Measurements from ENCODE around the gene SBF2. TPM values are rescaled to one million over a fixed set of nuclear protein-coding genes. Genes with fewer than 3 reads are reported as not detected.
A peak's percentile ranks its signal among the peaks of the same experiment; 100 is the strongest.

The SBF2 gene
- total and polyA plus RNA-seq, 9 of the 15 experiments (the other 6 are each of a cell fraction or from before 2014, with no cell fraction given): 0.80 to 9.5 (median 5.0) TPM

GRCh38 chr11:9797300-9797699 lies 496.7 kb downstream of the SBF2 start:
- FAIRE-seq: no peak
- Histone ChIP-seq H3K9me1 (ENCODE audit: control insufficient read depth, insufficient read depth, low read length) (no peaks in the 10 kb centered on the region), H3K27ac (ENCODE audit: extremely low read depth, low read depth, low read length) (no peak overlapping the region), H3K9ac (ENCODE audit: insufficient read depth in 1 of 2, low read depth in 2 of 2, low read length in 2 of 2) (no peak overlapping the region), H3K9me3 (replicated peaks; ENCODE audit: control insufficient read depth, insufficient read depth, low read depth, low read length) (no peaks in the 10 kb centered on the region), H3K27me3 (ENCODE audit: control insufficient read depth in 2 of 2, insufficient read depth in 2 of 2, low read length in 2 of 2) (no peaks in the 10 kb centered on the region), H3K36me3 (ENCODE audit: control insufficient read depth, insufficient read depth, low read length) (no peaks in the 10 kb centered on the region), H3K4me3 (no peak overlapping the region), H4K20me1 (replicated peaks; ENCODE audit: control insufficient read depth, insufficient read depth, low read length) (no peaks in the 10 kb centered on the region), H3K4me2 (ENCODE audit: insufficient read depth, low read length) (no peak overlapping the region), H2AFZ (ENCODE audit: low read depth, low read length) (no peak overlapping the region), H3K79me2 (ENCODE audit: control insufficient read depth, insufficient read depth, low read length) (no peaks in the 10 kb centered on the region), H3K4me1 (replicated peaks in 1 of 2; ENCODE audit: control insufficient read depth in 2 of 2, insufficient read depth in 2 of 2, low read length in 2 of 2) (peaks cover 0 to under 1% of the 10 kb centered on the region in 2 experiments; a peak in 1 of 5 replicates)
- 69% methylated on average over 4 of the region's 4 CpGs for WGBS (ENCODE audit: insufficient coverage, low coverage, missing lambda C conversion rate)
- TF ChIP-seq HBP1 (CRISPR knock-in tag; IDR thresholded peaks at IDR 0.05) (no peak), ZBED1 (IDR thresholded peaks at IDR 0.05) (no peak), CEBPG (CRISPR knock-in tag; IDR thresholded peaks at IDR 0.05) (no peak; the same call in 1 of the 2 replicates), CEBPG (tag; conservative IDR thresholded peaks at IDR 0.05 in 1 of 2, IDR thresholded peaks at IDR 0.05 in 1 of 2) (peak in 1 of 2 experiments; percentile 72; a peak in 1 of 4 replicates), ATF3 (IDR thresholded peaks at IDR 0.05) (peak; percentile 13; the same call in 1 of the 2 replicates), ATF3 (CRISPR knock-in tag; conservative IDR thresholded peaks at IDR 0.05) (no peak)
- in situ Hi-C loops (cut with MboI) (no loop called here), intact Hi-C loops (cut with micrococcal nuclease) (no loop called here)
- CTCF ChIA-PET (ENCODE audit: low intra/inter-chr PET ratio): no interaction called here
- ATAC-seq: peak; percentile 50; the same call in 2 of the 3 replicates
- no peak for DNase-seq (ENCODE audit: extremely low read depth in 1 of 4, low spot score in 3 of 4)
- no TSS peak for BruUV-seq (replicated peaks)
- POLR2A ChIA-PET: interaction anchor here (1.2 to 2.0 kb wide), 3 partner anchors 9 to 12 kb away, joined by 3 to 8 read pairs (median 6); no protein-coding TSS in a partner anchor
